ENCODE measurements around the gene TTYH3. TPM values are rescaled to one million over a fixed set of nuclear protein-coding genes. Genes with fewer than 3 reads are reported as not detected.

Gene TTYH3
- total and polyA plus RNA-seq, 10 donors, result 11.9 to 158 (median 72.8) TPM

GRCh38 chr7:2680256-2680655 is 48.5 kb downstream of the TTYH3 start:
- Histone ChIP-seq H3K4me3 (no peak overlapping the region), H3K27ac (no peak overlapping the region), H3K9me3 (peaks cover 0 to 6% (median 0%) of the 10 kb centered on the region in 8 donors), H3K27me3 (replicated peaks in 1 of 7) (peaks cover 0 to 50% (median 0%) of the 10 kb centered on the region in 7 donors), H3K4me1 (peaks cover 0 to 21% (median 4%) of the 10 kb centered on the region in 6 donors), H3K36me3 (no peaks in the 10 kb centered on the region)
- TF ChIP-seq, protein P1, sequence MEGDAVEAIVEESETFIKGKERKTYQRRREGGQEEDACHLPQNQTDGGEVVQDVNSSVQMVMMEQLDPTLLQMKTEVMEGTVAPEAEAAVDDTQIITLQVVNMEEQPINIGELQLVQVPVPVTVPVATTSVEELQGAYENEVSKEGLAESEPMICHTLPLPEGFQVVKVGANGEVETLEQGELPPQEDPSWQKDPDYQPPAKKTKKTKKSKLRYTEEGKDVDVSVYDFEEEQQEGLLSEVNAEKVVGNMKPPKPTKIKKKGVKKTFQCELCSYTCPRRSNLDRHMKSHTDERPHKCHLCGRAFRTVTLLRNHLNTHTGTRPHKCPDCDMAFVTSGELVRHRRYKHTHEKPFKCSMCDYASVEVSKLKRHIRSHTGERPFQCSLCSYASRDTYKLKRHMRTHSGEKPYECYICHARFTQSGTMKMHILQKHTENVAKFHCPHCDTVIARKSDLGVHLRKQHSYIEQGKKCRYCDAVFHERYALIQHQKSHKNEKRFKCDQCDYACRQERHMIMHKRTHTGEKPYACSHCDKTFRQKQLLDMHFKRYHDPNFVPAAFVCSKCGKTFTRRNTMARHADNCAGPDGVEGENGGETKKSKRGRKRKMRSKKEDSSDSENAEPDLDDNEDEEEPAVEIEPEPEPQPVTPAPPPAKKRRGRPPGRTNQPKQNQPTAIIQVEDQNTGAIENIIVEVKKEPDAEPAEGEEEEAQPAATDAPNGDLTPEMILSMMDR (IDR thresholded peaks at IDR 0.05 in 8 of 11, conservative IDR thresholded peaks at IDR 0.05 in 3 of 11), result no peak
- TF ChIP-seq POLR2A (IDR thresholded peaks at IDR 0.05), result no peak
- TF ChIP-seq POLR2AphosphoS5 (IDR thresholded peaks at IDR 0.05), result no peak
- DNase-seq, result no peak
- 84 to 92% (median 86%) methylated on average over 12 to 13 of the region's 13 CpGs for WGBS, 5 donors
- intact Hi-C loops (cut with DNase I; ENCODE audit: low total_unique reads), result loop anchor here (10.0 kb wide), 1 partner anchor 205 kb away; the partner anchor contains the start of gene GRIFIN

DNA sequence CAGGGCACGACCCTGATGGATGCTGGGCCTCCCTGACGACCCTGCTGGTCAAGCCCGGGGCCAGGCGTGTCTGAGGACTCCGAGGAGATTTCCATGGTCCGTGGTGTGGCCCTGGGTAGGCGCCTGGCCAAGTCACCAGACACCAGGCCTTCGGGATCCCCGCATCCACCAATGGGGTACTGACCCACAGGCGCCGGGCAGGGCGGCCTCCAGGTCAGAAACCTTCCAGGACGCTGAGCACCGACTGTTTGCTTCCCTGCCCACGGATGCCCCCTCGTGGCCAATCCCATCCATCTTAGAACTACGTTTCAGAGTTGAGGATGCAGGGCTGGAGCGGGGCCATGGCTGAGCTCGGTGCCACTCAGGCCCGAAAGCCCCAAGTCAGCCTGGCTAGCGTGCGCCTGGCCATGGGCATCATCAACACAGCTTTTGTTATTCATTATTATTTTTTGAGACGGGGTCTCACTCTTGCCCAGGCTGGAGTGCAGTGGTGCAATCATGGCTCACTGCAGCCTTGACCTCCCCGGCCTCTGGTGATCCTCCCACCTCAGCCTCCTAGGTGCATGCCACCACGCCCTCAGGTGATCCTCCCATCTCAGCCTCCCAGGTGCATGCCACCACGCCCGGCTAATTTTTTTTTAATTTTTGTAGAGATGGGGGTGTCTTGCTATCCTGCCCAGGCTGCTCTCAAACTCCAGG is 49.2 kb downstream of the TTYH3 start:
- H3K27me3 ChIP-seq (replicated peaks in 1 of 7), result peaks cover 0 to 55% (median 3%) of the 10 kb centered on the region in 7 donors
- peak; percentile 91 for DNase-seq
- intact Hi-C loops (cut with DNase I; ENCODE audit: low total_unique reads), result loop anchor here (10.0 kb wide), 1 partner anchor 206 kb away; the partner anchor contains the start of gene GRIFIN
- no peaks in the 10 kb centered on the region for H3K36me3 ChIP-seq
- H3K4me3 ChIP-seq, result no peak overlapping the region
- H3K4me1 ChIP-seq, result peaks cover 0 to 21% (median 4%) of the 10 kb centered on the region in 6 donors
- TF ChIP-seq, protein P1 (IDR thresholded peaks at IDR 0.05 in 8 of 11, conservative IDR thresholded peaks at IDR 0.05 in 3 of 11), result peak; percentile 30 to 84 (median 69)
- TF ChIP-seq POLR2AphosphoS5 (IDR thresholded peaks at IDR 0.05), result peak in 2 of 3 donors; percentile 39 to 49
- no peak for TF ChIP-seq POLR2A (IDR thresholded peaks at IDR 0.05)
- WGBS, 5 donors, result 38 to 60% (median 46%) methylated on average over 12 to 27 of the region's 27 CpGs
- H3K9me3 ChIP-seq, result peaks cover 0 to 6% (median 0%) of the 10 kb centered on the region in 8 donors
- no peak overlapping the region for H3K27ac ChIP-seq

- no peak overlapping the region for H3K27ac ChIP-seq
- H3K36me3 ChIP-seq, result no peaks in the 10 kb centered on the region
- WGBS, 5 donors, result 84 to 90% (median 84%) methylated on average over 19 to 27 of the region's 27 CpGs
- peaks cover 0 to 28% (median 8%) of the 10 kb centered on the region in 6 donors for H3K4me1 ChIP-seq
- intact Hi-C loops (cut with DNase I; ENCODE audit: low total_unique reads), result loop anchor here (10.0 kb wide), 1 partner anchor 207 kb away; the partner anchor contains the start of gene GRIFIN
- H3K4me3 ChIP-seq, result no peak overlapping the region
- peaks cover 0 to 6% (median 0%) of the 10 kb centered on the region in 8 donors for H3K9me3 ChIP-seq
- peaks cover 0 to 68% (median 13%) of the 10 kb centered on the region in 7 donors for H3K27me3 ChIP-seq (replicated peaks in 1 of 7)
- peak; percentile 66 for DNase-seq
- TF ChIP-seq, protein P1 (IDR thresholded peaks at IDR 0.05 in 8 of 11, conservative IDR thresholded peaks at IDR 0.05 in 3 of 11), result no peak
- no peak for TF ChIP-seq POLR2AphosphoS5 (IDR thresholded peaks at IDR 0.05)
- TF ChIP-seq POLR2A (IDR thresholded peaks at IDR 0.05), result no peak
Observed at GRCh38 chr7:2681929-2682799, 50.4 kb downstream of the TTYH3 start.

Measured in spleen (tissue), 11 donors.